ENCODE results near the gene PGBD1.

GRCh38 chr6:28295326-28295725 lies 14.0 kb downstream of the PGBD1 start:
- TF ChIP-seq, protein P1, sequence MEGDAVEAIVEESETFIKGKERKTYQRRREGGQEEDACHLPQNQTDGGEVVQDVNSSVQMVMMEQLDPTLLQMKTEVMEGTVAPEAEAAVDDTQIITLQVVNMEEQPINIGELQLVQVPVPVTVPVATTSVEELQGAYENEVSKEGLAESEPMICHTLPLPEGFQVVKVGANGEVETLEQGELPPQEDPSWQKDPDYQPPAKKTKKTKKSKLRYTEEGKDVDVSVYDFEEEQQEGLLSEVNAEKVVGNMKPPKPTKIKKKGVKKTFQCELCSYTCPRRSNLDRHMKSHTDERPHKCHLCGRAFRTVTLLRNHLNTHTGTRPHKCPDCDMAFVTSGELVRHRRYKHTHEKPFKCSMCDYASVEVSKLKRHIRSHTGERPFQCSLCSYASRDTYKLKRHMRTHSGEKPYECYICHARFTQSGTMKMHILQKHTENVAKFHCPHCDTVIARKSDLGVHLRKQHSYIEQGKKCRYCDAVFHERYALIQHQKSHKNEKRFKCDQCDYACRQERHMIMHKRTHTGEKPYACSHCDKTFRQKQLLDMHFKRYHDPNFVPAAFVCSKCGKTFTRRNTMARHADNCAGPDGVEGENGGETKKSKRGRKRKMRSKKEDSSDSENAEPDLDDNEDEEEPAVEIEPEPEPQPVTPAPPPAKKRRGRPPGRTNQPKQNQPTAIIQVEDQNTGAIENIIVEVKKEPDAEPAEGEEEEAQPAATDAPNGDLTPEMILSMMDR (conservative IDR thresholded peaks at IDR 0.05; ENCODE audit: low read depth in 2 of 2): no peak
- TF ChIP-seq EZH2phosphoT487 (IDR thresholded peaks at IDR 0.05; ENCODE audit: unreplicated experiment) (no peak), JUNB (IDR thresholded peaks at IDR 0.05; ENCODE audit: unreplicated experiment) (no peak), EZH2 (IDR thresholded peaks at IDR 0.05; ENCODE audit: low read depth, unreplicated experiment) (no peak), POLR2AphosphoS5 (IDR thresholded peaks at IDR 0.05; ENCODE audit: low read depth) (no peak), ETS1 (IDR thresholded peaks at IDR 0.05) (no peak), ZNF462 (CRISPR knock-in tag; IDR thresholded peaks at IDR 0.05) (no peak), CREB1 (CRISPR knock-in tag; IDR thresholded peaks at IDR 0.05; ENCODE audit: low read depth) (no peak), STAT1 (IDR thresholded peaks at IDR 0.05; ENCODE audit: unreplicated experiment) (no peak), ZNF331 (CRISPR knock-in tag; IDR thresholded peaks at IDR 0.05; ENCODE audit: low read depth) (no peak), ZNF114 (CRISPR knock-in tag; IDR thresholded peaks at IDR 0.05) (no peak)
- TF ChIP-seq, protein P2, sequence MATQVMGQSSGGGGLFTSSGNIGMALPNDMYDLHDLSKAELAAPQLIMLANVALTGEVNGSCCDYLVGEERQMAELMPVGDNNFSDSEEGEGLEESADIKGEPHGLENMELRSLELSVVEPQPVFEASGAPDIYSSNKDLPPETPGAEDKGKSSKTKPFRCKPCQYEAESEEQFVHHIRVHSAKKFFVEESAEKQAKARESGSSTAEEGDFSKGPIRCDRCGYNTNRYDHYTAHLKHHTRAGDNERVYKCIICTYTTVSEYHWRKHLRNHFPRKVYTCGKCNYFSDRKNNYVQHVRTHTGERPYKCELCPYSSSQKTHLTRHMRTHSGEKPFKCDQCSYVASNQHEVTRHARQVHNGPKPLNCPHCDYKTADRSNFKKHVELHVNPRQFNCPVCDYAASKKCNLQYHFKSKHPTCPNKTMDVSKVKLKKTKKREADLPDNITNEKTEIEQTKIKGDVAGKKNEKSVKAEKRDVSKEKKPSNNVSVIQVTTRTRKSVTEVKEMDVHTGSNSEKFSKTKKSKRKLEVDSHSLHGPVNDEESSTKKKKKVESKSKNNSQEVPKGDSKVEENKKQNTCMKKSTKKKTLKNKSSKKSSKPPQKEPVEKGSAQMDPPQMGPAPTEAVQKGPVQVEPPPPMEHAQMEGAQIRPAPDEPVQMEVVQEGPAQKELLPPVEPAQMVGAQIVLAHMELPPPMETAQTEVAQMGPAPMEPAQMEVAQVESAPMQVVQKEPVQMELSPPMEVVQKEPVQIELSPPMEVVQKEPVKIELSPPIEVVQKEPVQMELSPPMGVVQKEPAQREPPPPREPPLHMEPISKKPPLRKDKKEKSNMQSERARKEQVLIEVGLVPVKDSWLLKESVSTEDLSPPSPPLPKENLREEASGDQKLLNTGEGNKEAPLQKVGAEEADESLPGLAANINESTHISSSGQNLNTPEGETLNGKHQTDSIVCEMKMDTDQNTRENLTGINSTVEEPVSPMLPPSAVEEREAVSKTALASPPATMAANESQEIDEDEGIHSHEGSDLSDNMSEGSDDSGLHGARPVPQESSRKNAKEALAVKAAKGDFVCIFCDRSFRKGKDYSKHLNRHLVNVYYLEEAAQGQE (IDR thresholded peaks at IDR 0.05; ENCODE audit: unreplicated experiment): no peak

All from GM23338 (cell line).